Fibroblast of the aortic adventitia (primary cell): ENCODE results near the gene RPL35. TPM values are rescaled to one million over a fixed set of nuclear protein-coding genes. Genes with fewer than 3 reads are reported as not detected.

Source experiments
- DNase-seq: peaks from one replicate; pipeline ENCODE4 v3.0.0-alpha.2; 2010; ENCODE audit warnings: low read depth
- H3K4me3 ChIP-seq: 2 replicates; pipeline ENCODE4 v1.5.1; 2011; ENCODE audit warnings: low read depth, mild to moderate bottlenecking, control low read depth, low read length, moderate library complexity
- total RNA-seq: library from RNA; depleted of rRNA; stranded (reverse); fragments of >200 nt; gene quantifications from 2 replicates; pipeline ENCODE4 v1.2.3, GENCODE V29; 2012; ENCODE audit warnings: low replicate concordance
- TF ChIP-seq, protein P1 (sequence below): IDR thresholded peaks from 2 replicates; pipeline ENCODE4 v1.5.1; 2011; ENCODE audit warnings: mild to moderate bottlenecking, low read length, control low read depth, inconsistent platforms; ENCODE audit not compliant: insufficient read depth

The RPL35 gene
- total RNA-seq, 1 donor, result 2,683 TPM

DNA sequence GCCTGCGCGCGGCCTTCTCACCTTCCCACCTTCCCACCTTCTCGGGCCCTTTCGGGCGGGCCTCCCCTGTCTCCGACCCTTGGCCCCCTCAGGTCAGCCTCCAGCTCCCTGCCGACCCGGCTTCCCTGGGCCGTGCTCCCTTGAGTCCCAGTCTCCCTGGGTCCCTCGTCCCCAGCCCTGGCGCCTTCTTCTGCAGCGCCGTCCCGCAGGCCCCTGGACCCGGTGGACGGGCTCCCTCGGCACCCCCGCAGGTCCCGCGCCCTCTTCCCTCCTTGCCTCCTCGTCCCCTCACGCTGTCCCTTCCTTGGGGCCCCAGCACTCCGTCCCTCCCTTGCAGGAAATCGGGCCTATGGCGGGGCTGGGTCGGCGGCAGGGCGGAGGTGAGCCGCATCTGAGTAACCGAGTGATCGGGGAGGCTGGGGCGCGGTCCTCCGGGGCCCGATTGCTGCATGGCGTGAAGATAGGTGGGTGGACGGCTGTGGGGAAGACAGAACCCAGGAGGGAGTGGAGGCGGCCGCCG is 7.8 kb upstream of the RPL35 start:
- no peak for DNase-seq
- TF ChIP-seq, protein P1, sequence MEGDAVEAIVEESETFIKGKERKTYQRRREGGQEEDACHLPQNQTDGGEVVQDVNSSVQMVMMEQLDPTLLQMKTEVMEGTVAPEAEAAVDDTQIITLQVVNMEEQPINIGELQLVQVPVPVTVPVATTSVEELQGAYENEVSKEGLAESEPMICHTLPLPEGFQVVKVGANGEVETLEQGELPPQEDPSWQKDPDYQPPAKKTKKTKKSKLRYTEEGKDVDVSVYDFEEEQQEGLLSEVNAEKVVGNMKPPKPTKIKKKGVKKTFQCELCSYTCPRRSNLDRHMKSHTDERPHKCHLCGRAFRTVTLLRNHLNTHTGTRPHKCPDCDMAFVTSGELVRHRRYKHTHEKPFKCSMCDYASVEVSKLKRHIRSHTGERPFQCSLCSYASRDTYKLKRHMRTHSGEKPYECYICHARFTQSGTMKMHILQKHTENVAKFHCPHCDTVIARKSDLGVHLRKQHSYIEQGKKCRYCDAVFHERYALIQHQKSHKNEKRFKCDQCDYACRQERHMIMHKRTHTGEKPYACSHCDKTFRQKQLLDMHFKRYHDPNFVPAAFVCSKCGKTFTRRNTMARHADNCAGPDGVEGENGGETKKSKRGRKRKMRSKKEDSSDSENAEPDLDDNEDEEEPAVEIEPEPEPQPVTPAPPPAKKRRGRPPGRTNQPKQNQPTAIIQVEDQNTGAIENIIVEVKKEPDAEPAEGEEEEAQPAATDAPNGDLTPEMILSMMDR, result no peak
- peak overlapping the region; percentile 91 for H3K4me3 ChIP-seq

DNA sequence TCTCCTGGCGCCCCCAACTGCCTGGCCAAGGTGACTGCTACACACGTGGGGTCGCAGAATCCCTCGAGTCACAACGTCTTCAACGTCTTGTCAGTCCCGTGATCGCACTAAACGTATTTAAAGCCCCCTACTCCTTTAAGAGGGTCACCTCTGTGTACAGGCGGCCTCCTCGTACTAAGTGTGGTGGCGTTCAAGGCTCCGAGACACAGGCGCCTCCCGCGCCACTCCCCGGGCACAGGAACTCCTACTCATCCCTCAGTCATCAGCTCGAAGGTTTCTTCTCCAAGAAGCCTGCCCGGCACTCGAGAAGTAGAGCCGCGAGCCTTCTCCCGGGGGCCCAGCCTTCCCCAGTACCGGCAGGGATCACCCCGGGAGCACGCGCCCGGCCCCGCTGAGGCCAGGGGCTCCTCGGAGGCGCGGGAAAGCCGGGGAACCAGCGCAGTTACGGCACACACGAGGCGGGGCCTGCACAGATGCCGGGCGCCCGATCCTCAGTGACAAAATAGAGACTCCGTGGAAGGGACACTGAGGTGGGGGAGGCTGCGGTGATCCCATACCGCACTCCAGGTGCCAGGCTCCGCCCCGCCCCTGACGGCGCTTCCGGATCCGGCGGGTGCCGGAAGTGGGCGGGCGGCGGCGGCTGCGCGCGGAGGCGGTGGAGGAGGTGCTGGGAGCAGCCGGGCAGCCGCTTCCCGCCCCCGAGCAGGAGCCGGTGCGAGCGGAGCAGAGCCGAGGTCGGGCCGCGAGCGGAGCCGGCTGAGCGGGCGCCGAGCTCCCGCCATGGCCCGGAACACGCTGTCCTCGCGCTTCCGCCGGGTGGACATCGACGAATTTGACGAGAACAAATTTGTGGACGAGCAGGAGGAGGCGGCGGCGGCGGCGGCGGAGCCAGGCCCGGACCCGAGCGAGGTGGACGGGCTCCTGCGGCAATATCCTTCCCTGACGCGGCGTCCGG is 7.0 kb upstream of the RPL35 start:
- peak overlapping the region; percentile 91 for H3K4me3 ChIP-seq
- peak; percentile 59 for DNase-seq
- TF ChIP-seq, protein P1, result no peak

DNA sequence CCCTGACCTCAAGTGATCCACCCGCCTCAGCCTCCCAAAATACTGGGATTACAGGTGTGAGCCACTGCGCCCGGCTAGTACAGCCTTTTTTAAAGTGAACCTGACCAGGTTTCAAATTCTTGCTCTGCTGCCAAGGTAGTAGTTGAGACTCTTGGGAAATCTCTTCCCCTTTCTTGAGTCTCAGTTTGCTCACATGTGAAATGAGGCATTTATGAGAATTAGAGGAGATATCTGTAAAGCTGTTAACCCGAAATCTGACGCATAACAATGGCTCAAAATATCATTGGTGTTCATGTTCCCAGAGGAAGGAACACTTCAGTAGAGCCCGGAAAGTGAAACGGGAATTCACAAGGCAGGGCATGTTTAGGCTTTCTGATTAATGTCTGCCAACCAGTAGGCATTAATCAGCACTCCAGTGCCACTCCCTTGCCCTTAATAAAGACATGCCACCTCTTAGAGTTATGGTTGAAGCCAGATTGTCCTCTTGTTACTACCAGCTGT is 1.7 kb upstream of the RPL35 start:
- H3K4me3 ChIP-seq, result no peak overlapping the region
- DNase-seq, result no peak
- TF ChIP-seq, protein P1, result no peak

DNA sequence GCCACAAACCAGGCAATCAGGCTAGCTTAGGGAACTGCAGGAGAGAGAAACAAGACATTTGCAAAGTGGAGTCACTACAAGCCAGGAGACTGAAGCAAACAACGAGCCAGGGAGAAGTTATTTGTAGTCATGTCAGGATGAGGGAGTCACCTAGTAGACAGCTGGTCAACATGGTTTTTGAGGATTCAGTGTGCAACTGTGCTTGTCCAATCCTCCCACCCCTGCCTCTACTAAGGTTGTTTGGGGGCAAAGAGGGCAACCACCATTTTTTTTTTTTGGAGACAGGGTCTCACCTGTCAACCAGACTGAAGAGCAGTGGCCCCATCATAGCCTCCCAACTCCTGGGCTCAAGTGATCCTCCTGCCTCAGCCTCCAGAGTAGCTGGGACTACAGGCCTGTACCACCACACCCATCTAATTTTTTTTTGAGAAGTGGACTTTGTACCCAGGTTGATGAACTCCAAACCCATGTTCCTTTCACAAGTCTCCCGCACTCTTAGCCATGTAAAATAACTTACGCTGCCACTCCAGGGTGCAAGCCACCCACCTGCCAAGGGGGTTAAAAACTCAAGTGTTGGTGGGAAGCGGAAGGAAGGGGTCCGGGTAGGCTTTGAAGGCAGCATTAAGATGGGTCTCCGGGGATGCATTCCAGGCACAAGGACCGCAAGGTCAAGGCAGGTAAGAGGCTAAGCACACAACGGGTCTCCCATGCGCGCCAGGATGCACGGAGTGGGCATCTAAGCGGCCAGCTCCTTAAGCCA is 995 bp downstream of the RPL35 start:
- DNase-seq, result no peak
- H3K4me3 ChIP-seq, result peak overlapping the region; percentile 93
- TF ChIP-seq, protein P1, result no peak

DNA sequence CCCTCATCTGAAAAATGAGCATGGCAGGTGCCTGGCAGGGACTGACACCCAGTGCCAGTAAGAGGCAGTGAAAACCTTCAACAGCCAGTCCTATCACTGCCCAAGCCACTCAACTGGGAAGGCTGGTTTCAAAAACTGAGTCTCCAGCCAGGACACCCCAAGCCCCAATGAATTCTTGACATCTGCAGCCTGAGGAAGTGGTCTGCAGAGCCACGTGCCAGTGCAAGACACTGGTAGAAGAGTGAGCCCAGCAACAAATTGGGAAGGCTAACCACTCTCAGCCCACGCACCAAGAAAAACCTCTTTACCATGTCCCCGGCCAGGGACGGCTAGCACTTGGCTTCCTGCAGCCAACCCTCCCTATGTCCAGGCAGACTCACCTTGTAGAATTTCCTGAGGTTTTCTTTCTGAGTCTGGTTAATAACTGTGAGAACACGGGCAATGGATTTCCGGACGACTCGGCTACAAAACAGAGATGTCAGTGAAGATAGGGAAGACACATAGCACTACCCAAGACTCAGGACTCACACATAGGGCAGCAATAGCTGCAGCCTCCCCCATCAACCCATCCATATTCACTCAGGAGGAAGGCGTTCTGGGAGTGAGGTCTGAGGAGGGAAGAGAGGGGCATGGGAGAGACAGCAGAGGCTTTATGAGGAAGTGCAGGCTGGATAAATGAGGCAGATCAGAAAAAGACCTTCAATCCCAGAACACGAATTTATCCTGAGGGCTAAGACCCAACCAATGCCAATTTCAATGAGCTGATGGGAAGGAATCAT is 1.8 kb downstream of the RPL35 start:
- DNase-seq, result no peak
- TF ChIP-seq, protein P1, result no peak
- peak overlapping the region; percentile 93 for H3K4me3 ChIP-seq
